HCT116 (cell line): ENCODE results near the gene CHD2. TPM values are rescaled to one million over a fixed set of nuclear protein-coding genes. Genes with fewer than 3 reads are reported as not detected.

Experiments
- CEBPB ChIP-seq: IDR thresholded peaks from 2 replicates; pipeline ENCODE4 v1.6.1; 2012; ENCODE audit warnings: low read depth
- EGR1 ChIP-seq: IDR thresholded peaks from 2 replicates; pipeline ENCODE4 v1.6.1; 2012; ENCODE audit warnings: low read depth
- ELF1 ChIP-seq: IDR thresholded peaks from 2 replicates; pipeline ENCODE4 v1.6.1; 2012; ENCODE audit warnings: low read depth, borderline replicate concordance
- EZH2 ChIP-seq: fragments of 200-600 bp; sonication (generic); IDR thresholded peaks from 2 replicates; pipeline ENCODE4 v1.6.1; 2017; ENCODE audit warnings: antibody characterized with exemption, mixed run types
- EZH2phosphoT487 ChIP-seq: fragments of 200-600 bp; IDR thresholded peaks from 2 replicates; pipeline ENCODE4 v1.6.1; 2018; ENCODE audit warnings: antibody characterized with exemption, borderline replicate concordance
- FOSL1 ChIP-seq: IDR thresholded peaks from 2 replicates; pipeline ENCODE4 v1.6.1; 2012; ENCODE audit warnings: low read depth
- JUND ChIP-seq: IDR thresholded peaks from 2 replicates; pipeline ENCODE4 v1.6.1; 2012
- POLR2A ChIP-seq: IDR thresholded peaks from 2 replicates; pipeline ENCODE4 v1.7.0; 2011; ENCODE audit warnings: borderline replicate concordance; ENCODE audit not compliant: insufficient read depth, insufficient read length; ENCODE audit errors: extremely low read depth
- POLR2AphosphoS5 ChIP-seq: IDR thresholded peaks from 2 replicates; pipeline ENCODE4 v1.6.1; 2011; ENCODE audit warnings: mild to moderate bottlenecking, low read depth, low read length, moderate library complexity
- RAD21 ChIP-seq: IDR thresholded peaks from 2 replicates; pipeline ENCODE4 v1.6.1; 2012; ENCODE audit warnings: low read depth, mild to moderate bottlenecking
- SP1 ChIP-seq: IDR thresholded peaks from 2 replicates; pipeline ENCODE4 v1.6.1; 2012; ENCODE audit warnings: low read depth
- SRF ChIP-seq: IDR thresholded peaks from 2 replicates; pipeline ENCODE4 v1.6.1; 2012; ENCODE audit warnings: low read depth
- ZFX ChIP-seq: fragments of 450-650 bp; IDR thresholded peaks from 2 replicates; pipeline ENCODE4 v1.6.1; 2017
- ZNF274 ChIP-seq: fragments of 200-500 bp; sonication (Bioruptor generic); IDR thresholded peaks from 2 replicates; pipeline ENCODE4 v1.6.1; 2014; ENCODE audit warnings: mild to moderate bottlenecking, low read depth, low read length, inconsistent platforms
- total RNA-seq: library from RNA; stranded (reverse); gene quantifications from one replicate; pipeline ENCODE4 v1.2.1, GENCODE V29; 2021; ENCODE audit not compliant: unreplicated experiment
- TF ChIP-seq, protein P1 (sequence below): IDR thresholded peaks from 2 replicates; pipeline ENCODE4 v1.6.1; 2012; ENCODE audit warnings: low read depth
- TF ChIP-seq, protein P2 (sequence below): IDR thresholded peaks from 2 replicates; pipeline ENCODE4 v1.6.1; 2012

The CHD2 gene
- total RNA-seq, 1 experiment from 2014 or later = 116 TPM

DNA sequence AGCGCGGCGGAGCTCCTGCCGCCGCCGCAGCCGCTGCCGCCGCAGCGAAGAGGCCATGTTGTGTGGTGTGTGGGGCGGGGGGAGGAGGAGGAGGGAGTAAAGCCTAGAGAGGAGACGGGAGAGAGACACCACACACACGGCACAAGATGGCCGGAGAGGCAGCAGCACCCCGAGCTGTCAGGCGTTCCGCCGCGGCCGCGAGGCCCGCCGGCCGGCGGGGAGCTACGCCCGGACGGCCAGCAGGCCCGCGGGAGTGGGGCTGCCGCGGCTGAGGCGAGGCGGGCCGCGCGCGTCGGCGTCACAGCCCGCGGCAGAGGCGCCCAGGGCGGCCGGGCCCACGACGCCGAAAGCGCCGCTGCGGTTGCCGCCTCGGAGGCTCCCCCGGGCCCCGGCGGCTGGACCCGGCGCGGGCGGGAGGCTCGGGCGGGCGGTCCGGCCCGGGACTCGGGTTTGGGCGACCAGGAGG lies 17.4 kb upstream of the CHD2 start (continued):
- TF ChIP-seq, protein P1, sequence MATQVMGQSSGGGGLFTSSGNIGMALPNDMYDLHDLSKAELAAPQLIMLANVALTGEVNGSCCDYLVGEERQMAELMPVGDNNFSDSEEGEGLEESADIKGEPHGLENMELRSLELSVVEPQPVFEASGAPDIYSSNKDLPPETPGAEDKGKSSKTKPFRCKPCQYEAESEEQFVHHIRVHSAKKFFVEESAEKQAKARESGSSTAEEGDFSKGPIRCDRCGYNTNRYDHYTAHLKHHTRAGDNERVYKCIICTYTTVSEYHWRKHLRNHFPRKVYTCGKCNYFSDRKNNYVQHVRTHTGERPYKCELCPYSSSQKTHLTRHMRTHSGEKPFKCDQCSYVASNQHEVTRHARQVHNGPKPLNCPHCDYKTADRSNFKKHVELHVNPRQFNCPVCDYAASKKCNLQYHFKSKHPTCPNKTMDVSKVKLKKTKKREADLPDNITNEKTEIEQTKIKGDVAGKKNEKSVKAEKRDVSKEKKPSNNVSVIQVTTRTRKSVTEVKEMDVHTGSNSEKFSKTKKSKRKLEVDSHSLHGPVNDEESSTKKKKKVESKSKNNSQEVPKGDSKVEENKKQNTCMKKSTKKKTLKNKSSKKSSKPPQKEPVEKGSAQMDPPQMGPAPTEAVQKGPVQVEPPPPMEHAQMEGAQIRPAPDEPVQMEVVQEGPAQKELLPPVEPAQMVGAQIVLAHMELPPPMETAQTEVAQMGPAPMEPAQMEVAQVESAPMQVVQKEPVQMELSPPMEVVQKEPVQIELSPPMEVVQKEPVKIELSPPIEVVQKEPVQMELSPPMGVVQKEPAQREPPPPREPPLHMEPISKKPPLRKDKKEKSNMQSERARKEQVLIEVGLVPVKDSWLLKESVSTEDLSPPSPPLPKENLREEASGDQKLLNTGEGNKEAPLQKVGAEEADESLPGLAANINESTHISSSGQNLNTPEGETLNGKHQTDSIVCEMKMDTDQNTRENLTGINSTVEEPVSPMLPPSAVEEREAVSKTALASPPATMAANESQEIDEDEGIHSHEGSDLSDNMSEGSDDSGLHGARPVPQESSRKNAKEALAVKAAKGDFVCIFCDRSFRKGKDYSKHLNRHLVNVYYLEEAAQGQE = no peak
- no peak for TF ChIP-seq SP1
- no peak for TF ChIP-seq FOSL1
- no peak for TF ChIP-seq EZH2
- TF ChIP-seq POLR2AphosphoS5 = peak; percentile 80
- TF ChIP-seq ELF1 = no peak
- TF ChIP-seq CEBPB = no peak
- TF ChIP-seq ZNF274 = no peak
- TF ChIP-seq POLR2A = peak; percentile 38
- TF ChIP-seq ZFX = peak; percentile 90
- TF ChIP-seq EGR1 = no peak; the same call in 1 of the 2 replicates
- TF ChIP-seq, protein P2, sequence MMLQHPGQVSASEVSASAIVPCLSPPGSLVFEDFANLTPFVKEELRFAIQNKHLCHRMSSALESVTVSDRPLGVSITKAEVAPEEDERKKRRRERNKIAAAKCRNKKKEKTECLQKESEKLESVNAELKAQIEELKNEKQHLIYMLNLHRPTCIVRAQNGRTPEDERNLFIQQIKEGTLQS = no peak
- TF ChIP-seq EZH2phosphoT487 = no peak
- TF ChIP-seq RAD21 = no peak
- TF ChIP-seq JUND = no peak
- no peak for TF ChIP-seq SRF
